ENCODE measurements around the gene SLC24A4. TPM values are rescaled to one million over a fixed set of nuclear protein-coding genes. Genes with fewer than 3 reads are reported as not detected.

The SLC24A4 gene
- total RNA-seq, 2 donors from 2014 or later = 0.11 to 0.17 TPM

DNA sequence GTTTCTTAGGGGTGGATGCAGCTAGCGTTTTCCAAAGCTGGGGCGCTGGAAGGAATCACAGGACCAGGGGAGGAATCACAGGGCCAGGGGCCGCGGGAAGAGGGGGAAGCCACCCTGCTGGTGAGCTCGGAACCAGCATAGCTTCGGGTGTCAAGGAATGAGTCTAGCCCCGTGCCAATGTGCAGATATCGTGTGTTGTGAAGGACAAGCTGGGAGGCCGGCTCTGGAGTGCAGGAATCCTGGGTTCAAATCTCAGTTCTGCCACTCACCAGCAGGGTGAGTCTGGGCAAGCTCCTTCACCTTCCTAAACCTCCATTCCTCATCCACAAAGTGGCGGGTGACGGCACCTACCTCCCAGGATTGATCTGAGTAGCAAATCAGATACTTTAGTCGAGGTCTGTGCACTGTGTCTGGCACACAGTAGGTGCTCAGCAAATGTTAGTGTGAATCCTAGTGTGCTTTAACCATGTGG is 137.0 kb downstream of the SLC24A4 start:
- Histone ChIP-seq H3K9me3 (no peaks in the 10 kb centered on the region), H3K9ac (ENCODE audit: low read depth in 2 of 2, low read length in 2 of 2) (no peak overlapping the region), H3K4me3 (no peak overlapping the region), H3K36me3 (no peaks in the 10 kb centered on the region), H3K27me3 (no peaks in the 10 kb centered on the region), H3K4me1 (no peaks in the 10 kb centered on the region), H3K27ac (no peak overlapping the region)
- TF ChIP-seq, protein P1, sequence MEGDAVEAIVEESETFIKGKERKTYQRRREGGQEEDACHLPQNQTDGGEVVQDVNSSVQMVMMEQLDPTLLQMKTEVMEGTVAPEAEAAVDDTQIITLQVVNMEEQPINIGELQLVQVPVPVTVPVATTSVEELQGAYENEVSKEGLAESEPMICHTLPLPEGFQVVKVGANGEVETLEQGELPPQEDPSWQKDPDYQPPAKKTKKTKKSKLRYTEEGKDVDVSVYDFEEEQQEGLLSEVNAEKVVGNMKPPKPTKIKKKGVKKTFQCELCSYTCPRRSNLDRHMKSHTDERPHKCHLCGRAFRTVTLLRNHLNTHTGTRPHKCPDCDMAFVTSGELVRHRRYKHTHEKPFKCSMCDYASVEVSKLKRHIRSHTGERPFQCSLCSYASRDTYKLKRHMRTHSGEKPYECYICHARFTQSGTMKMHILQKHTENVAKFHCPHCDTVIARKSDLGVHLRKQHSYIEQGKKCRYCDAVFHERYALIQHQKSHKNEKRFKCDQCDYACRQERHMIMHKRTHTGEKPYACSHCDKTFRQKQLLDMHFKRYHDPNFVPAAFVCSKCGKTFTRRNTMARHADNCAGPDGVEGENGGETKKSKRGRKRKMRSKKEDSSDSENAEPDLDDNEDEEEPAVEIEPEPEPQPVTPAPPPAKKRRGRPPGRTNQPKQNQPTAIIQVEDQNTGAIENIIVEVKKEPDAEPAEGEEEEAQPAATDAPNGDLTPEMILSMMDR (IDR thresholded peaks at IDR 0.05) = no peak
- no peak for DNase-seq
- intact Hi-C loops (cut with DNase I) = loop anchor here (10.0 kb wide), 1 partner anchor 325 kb away; no protein-coding TSS in a partner anchor

DNA sequence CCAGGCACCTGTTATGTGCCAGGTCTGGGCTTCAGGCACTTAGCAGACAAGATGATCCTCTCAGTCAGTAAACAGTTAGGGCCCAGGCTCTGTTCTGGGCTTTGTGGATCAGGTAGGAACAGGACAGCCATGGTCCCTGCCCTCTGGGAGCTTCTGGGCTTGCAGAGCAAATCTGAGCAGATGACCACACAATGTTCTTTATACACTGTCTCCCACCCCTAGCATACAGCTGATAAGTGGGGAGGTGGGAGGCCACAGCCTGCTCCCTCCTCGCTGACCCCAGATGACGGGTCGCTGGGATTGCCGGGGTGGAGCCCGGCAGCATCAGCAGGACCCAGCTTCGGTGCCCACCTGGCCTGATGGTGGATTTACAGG is 137.6 kb downstream of the SLC24A4 start:
- no peak overlapping the region for H3K9ac ChIP-seq (ENCODE audit: low read depth in 2 of 2, low read length in 2 of 2)
- no peak for DNase-seq
- H3K27ac ChIP-seq = no peak overlapping the region
- H3K4me3 ChIP-seq = no peak overlapping the region
- H3K36me3 ChIP-seq = no peaks in the 10 kb centered on the region
- intact Hi-C loops (cut with DNase I) = no loop called here
- TF ChIP-seq, protein P1 (IDR thresholded peaks at IDR 0.05) = no peak
- no peaks in the 10 kb centered on the region for H3K4me1 ChIP-seq
- no peaks in the 10 kb centered on the region for H3K27me3 ChIP-seq
- no peaks in the 10 kb centered on the region for H3K9me3 ChIP-seq

DNA sequence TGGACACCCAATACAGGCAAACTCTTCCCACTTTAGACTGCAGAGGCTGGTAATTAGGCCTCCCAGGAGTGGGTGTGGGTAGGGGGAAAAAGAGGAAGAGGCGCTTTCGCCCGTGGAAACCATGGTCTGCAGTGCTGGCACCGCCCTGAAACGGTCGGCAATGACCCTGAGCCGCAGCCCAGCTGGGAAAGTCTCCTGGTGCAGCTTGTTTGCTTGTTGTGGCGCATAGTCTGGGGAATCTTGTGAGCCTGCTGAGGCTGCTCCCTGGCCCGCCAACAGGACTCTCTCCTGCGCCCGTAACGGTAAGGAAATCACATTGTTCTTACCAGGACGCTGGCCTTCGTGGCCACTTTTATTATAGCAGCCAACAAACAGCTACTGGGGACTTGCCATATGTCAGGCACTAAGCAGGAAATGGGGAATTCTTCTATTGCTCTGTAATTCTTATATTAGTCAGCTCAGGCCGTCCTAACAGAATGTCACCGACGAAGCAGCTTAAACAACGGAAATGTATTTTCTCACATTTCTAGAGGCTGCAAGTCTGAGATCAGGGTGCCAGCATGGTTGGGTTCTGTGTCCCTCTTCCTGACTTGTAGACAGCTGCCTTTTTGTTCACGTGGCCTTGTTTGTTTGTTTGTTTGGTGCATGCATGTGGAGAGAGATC is 138.1 kb downstream of the SLC24A4 start:
- Histone ChIP-seq H3K9me3 (no peaks in the 10 kb centered on the region), H3K27ac (no peak overlapping the region), H3K36me3 (no peaks in the 10 kb centered on the region), H3K9ac (ENCODE audit: low read depth in 2 of 2, low read length in 2 of 2) (peak overlapping the region in 1 of 2 donors; percentile 23), H3K4me3 (no peak overlapping the region), H3K4me1 (no peaks in the 10 kb centered on the region), H3K27me3 (no peaks in the 10 kb centered on the region)
- TF ChIP-seq, protein P1 (IDR thresholded peaks at IDR 0.05) = no peak
- DNase-seq = no peak
- intact Hi-C loops (cut with DNase I) = no loop called here

DNA sequence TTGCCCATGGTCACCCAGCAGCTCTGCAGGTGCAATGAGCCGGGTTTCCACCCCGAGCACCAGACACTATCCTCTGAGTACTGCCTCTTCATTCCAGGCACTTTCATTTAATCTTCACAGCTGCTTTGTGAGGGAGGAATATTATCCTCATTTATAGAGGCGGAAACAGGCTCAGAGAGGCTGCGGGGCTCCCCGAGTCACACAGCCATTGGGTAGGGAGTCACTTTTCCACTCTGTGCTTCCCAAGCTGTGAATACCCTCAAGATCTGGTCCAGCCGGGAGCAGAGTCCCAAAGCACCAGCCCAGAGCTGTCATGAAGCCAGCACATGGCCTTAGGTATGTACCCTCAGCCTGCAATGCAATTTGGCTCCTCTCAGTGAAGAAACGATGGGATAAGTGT is 138.9 kb downstream of the SLC24A4 start:
- H3K27ac ChIP-seq = no peak overlapping the region
- DNase-seq = no peak
- H3K4me1 ChIP-seq = no peaks in the 10 kb centered on the region
- H3K27me3 ChIP-seq = no peaks in the 10 kb centered on the region
- no peaks in the 10 kb centered on the region for H3K9me3 ChIP-seq
- H3K4me3 ChIP-seq = no peak overlapping the region
- TF ChIP-seq, protein P1 (IDR thresholded peaks at IDR 0.05) = no peak
- no peaks in the 10 kb centered on the region for H3K36me3 ChIP-seq
- H3K9ac ChIP-seq (ENCODE audit: low read depth in 2 of 2, low read length in 2 of 2) = no peak overlapping the region
- intact Hi-C loops (cut with DNase I) = no loop called here

DNA sequence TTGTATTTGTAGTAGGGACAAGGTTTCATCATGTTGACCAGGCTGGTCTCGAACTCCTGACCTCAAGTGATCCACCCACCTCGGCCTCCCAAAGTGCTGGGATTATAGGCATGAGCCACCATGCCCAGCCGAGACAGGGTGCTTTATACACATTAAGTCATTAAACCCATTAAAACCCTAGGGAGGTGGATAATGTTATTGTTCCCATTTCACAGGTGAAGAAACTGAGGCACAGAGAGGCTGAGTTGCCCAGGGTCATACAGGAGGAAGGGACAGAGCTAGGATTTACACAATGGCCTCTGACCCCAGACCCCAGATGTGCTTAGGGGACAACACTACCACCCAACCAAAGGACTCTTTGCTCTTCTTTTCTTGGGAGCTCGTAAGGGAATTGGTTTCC is 139.6 kb downstream of the SLC24A4 start:
- intact Hi-C loops (cut with DNase I) = no loop called here

More for the DNA sequence above, 139.6 kb downstream of the SLC24A4 start:
- H3K9ac ChIP-seq (ENCODE audit: low read depth in 2 of 2, low read length in 2 of 2) = no peak overlapping the region
- TF ChIP-seq, protein P1 (IDR thresholded peaks at IDR 0.05) = no peak
- no peaks in the 10 kb centered on the region for H3K9me3 ChIP-seq
- no peaks in the 10 kb centered on the region for H3K27me3 ChIP-seq
- H3K27ac ChIP-seq = no peak overlapping the region
- no peak for DNase-seq
- H3K4me3 ChIP-seq = no peak overlapping the region
- H3K4me1 ChIP-seq = no peaks in the 10 kb centered on the region
- no peaks in the 10 kb centered on the region for H3K36me3 ChIP-seq

Data from colonic mucosa (tissue), 4 donors.